Measurements from ENCODE around the gene HOXA7.

The HOXA7 gene

DNA sequence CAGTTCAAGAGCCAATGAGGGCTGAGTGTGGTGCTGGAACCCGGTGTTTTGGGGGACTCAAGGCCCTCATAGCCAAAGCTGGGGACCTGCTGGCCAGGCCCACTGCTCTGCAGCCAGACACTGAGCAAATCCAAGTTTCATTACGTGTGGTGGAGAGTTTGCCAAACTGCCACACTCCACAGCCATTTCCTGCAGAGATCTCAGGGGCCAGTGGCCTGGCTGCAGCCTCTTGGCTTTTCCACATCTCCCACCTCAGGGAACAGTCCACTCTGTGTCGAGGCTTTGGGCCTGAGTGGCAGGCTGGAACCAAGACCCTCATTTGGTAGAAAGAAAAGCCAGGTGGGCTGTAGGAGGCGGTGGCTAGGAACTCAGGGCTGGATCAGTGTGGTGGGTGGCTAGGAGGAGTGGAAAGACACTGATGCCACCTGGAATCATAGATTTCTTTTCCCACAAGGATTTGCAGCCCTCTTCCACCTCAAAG, 25.4 kb upstream of the HOXA7 start:
- DNase-seq: no peak

DNA sequence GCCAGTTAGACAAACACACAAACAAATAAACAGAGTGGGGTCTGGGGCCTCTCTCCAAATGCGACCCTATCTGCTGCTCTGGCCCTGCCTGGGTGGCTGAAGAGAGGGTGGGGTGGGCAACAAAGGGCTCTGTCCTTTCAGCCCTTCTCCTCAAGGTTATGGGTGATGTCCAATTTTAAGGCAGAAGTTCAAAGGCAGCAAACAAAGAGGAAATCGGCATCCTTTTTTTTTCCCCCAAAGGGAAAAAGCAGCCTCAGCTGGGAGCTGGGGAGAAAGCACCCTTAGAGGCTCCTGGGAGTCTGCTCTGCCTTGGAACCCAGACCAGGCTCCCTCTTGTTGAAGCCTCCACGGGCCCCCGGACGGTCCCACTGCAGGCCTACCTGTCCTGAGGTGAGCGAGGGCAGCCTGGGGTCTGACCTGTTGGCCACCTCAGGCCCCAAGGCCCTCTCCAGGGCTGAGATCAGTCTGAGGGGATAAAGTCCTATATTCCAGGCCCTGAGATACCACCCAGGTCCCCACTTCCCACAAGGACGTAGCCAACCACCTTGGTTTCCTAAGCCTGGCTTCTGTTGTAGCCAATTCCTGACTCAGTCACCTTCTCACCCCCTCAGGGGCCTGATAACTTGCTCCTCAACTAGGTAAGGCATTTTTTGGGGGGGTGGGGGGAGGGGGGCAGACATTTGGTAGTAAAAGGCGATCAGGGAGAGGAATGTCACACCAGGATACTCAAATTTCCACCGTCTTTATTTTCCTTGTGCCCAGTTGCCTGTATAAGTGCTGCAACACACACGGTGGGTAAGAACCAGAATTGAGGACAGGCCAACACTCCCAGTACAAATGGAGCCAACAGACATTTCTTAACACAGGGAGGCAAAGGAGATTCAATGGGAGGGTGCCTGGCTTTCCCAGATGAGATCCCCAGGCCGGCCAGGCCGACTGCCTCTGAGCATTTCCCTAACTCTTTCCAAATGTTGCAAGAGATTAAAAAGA, 24.3 kb upstream of the HOXA7 start:
- DNase-seq: no peak

DNA sequence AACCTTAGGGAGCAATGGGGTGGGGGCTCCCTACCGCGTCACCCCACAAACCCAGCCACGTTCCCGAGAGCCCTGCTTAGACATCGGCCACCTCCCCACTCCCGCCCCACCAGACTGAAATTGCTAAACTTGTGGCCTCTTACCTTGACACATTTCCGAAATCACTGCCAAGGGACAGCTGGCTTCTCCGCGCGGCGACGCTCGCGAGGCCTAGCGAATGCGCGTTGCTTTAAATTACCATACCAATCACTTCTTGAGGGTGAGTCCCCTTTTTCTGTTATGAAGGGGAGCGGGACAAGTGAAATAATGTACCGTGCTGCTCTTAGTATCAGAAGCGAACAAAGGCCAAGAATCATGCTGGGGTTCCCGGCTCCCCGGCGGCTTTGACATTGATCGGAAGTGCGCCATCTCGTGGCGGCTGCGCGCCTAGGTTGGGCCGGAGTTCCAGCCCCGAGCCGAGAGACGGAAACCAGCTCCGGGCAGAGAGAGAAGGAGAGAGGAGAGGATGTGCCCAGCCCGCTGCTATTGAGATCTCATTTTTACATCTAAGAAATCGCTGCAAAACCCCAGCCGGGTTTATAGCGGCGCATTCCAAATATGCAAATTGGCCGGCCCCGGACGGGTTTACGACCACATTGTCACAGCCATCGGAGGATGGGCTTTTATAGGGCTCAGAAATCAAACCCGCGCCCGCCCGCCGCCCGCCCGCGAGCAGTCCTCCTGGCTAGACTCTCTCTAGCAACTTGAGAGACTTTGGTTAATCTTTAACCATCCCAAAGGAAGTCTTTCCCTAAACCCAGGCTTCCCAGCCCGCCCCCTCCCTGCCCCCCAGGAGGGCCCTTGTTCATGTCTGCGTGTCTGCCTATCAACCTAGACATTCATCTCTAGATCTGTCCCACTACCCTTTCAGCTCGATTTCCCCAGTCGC, 23.3 kb upstream of the HOXA7 start:
- no peak for DNase-seq

DNA sequence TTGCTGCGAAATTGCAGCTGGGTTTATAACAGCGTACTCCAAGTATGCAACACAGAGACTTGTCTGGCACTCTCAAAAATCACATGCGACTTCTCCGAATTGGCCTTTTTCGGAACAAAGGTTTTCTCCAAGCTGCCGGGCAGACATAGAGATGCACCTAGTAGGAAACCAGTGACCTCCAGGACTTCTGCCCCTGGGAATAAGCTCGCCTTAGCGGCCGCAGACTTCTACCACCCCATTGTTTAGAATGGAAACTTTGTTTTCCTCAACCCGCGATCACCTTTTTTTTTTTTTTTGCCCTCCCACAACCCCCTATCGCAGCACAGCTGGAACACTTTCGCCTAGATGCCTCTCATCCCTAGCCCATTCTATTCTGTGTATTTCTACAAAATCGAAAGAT, 22.6 kb upstream of the HOXA7 start:
- no peak for DNase-seq

GRCh38 chr7:27178366-27178765, 21.9 kb upstream of the HOXA7 start:
- no peak for DNase-seq

- no peak for DNase-seq
Measured at GRCh38 chr7:27177795-27178320, 21.4 kb upstream of the HOXA7 start.

- no peak for DNase-seq
Measured at GRCh38 chr7:27176962-27177794, 20.7 kb upstream of the HOXA7 start.

DNA sequence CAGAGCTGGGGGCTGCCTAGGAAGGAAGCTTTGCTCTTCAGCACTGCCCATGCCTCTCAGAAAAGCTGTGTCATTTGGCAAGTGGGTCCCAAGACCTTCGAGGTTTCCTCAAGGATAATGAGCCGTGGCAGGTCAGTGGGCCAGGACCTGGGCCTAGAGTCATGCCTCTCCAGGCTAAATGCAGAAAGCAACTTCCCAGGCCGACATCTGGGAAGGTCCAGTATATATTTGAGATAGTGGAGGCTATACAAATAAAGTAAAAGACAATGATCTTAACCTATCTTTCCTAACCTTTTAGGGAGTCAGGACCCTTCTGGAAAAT, 20.0 kb upstream of the HOXA7 start:
- no peak for DNase-seq

GRCh38 chr7:27175626-27176523, 19.4 kb upstream of the HOXA7 start:
- no peak for DNase-seq

- DNase-seq: no peak
Measured at GRCh38 chr7:27174874-27175625, 18.6 kb upstream of the HOXA7 start.

DNA sequence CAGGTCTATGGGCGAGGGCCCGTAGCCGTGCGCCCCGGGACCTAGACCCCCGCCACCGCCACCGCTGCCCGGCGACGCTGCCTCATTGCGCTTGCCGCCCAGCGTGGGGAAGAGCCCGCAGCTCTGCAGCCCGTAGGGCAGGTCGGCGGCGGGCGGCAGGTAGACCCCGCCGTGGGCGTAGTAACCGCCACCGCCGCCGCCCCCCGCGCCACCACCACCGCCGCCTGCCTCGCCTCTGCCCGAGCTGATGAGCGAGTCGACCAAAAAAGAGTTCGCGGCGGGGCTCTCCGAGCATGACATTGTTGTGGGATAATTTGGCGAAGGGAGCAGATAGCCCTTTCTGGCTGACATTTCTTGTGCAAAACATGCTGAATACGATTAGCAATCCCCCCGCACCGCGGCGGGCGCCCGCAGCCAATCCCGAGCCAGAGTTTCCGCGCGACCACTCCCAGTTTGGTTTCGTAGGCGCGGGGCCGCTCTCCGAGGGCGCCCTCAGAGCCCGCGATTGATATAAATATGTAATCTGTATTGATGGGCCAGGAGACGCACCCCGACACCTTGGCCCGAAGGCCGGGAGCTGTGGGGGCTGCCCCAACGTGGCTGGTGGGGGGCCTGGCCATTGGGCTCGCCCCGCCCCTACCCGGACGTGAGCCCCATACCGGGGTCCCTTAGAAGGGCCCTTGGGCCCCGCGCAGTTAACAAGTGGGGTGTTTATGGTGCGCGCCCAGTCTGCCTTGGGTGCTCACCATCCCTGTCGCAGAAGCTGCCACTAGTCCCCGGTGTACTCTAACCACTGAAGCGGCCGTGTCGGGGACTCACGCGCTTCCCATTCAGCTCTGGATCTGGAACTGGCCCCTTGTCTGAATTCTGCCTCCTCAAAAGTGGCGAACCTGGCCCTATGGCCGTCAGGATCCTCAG, 17.7 kb upstream of the HOXA7 start, which contains the start of gene HOXA10:
TSS of gene HOXA10 (minus strand) at position 365 of the 918 bp plus-strand sequence. CDS start at position 351, 14 bp downstream.
- no peak for DNase-seq

DNA sequence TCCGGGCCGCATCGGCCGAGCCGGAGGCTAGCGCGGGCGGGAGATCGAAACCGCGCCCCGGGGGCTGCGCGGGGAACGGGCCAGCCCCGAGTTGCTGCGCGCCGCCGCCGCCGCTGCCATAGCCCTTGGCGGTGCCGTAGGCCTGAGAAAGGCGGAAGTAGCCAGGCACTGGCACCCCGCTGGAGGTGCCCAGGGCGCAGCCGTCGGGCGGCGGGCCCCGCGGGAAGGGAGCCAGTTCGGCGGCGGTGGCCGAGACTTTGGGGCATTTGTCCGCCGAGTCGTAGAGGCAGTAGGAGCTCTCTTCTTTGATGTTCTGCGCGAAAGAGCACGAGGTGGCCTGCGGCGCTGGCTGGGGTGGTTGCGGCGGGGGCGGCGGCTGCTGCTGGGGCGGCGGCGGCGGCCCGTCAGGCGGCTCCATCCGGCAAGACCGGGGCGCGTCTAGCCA, 17.1 kb upstream of the HOXA7 start:
- DNase-seq: no peak

DNA sequence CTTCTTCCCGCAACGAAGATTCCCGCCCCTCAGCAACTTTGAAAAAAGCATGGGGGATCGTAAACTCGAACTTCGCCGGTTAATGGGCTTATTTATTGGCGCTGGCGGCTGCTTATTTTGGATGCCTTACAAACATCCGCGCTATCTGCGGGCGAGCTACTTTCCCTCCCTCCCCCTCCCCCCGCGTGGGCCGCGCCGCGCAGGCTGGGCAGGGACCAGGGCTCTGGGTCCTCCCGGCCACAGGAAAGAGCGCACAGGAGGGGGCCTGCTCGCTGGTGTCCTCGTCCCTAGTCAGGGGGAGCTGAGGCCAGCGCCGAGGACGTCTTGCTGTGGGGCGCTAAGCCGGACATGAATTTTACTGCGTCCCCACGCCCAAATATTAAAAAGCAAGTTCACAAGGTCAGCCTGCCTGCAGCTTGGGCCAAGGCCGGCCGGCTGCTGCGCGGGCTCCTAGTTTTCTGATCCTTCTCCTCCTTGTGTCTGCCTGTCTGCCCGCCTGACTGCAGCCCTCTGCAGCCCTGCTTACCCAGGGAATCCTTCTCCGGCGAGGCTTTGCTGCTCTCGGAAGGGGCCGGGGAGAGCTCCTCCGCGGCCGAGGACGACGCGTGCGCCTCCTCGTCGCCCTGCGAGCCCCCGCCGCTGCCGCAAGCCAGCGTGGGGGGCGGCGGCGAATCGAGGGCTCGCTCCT, 16.5 kb upstream of the HOXA7 start:
- no peak for DNase-seq

GRCh38 chr7:27172315-27172774, 15.9 kb upstream of the HOXA7 start:
- no peak for DNase-seq

GRCh38 chr7:27171637-27172314, 15.3 kb upstream of the HOXA7 start:
- DNase-seq: no peak

- no peak for DNase-seq
Measured at GRCh38 chr7:27171325-27171636, 14.8 kb upstream of the HOXA7 start.

DNA sequence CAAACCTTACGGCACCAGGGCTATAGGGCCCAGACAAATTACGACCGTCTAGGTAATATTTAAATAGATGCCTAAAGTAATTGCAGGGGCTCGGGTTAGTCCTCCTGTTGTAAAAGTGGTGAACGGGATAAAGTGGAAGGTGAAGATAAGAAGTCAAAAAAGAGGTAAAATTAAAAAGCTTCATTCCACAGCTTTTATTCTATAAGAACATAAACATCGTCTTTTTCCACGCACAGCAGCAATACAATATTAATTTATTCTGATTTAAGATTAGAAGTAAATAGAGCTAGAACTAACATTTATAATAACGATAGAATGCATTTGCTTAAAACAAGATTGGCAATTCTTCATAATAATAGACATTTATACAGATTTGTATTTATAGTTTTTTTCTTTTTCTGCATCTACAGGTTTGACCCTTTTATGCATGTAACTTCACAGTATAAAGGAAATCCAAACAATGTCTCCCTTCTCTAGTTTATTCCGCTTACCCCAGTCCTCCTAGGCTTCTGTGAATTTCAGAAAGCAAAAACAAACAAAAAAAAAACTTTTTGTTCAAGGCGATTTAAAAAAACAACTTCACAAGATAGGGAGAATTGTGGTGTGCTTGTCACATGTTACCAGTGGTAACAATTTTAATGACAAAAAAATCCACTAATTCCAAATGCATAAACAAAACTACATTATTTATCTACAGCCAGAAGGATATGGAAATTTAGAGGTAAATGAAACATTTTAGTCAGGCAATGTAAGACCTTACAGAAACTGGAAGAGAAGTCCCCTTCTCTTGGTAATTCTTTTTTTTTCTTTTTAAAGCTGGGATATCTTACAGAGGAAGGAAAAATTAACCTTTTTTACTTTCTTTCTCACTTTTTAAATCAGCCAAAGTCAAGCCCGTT, 14.2 kb upstream of the HOXA7 start:
- no peak for DNase-seq

Data from NCI-H2029 (cell line).